Trophoblast cell (in vitro differentiated cells and primary cell): Measurements from ENCODE around the gene WIPF2.
A peak's percentile ranks its signal among the peaks of the same experiment; 100 is the strongest.

Experiments used
- DNase-seq, 2 donors: peaks; one replicate each; pipeline ENCODE4 v3.0.0-alpha.2; 2016
- H2AFZ ChIP-seq: 2 replicates; pipeline ENCODE4 v1.6.1; 2013; ENCODE audit warnings: low read length, moderate library complexity, mild to moderate bottlenecking; ENCODE audit not compliant: insufficient read depth, poor library complexity
- H2AK5ac ChIP-seq: 2 replicates; pipeline ENCODE4 v1.6.1; 2013; ENCODE audit warnings: mild to moderate bottlenecking, low read length
- H2BK120ac ChIP-seq: 2 replicates; pipeline ENCODE4 v1.6.1; 2013; ENCODE audit warnings: low read length, mild to moderate bottlenecking, moderate library complexity; ENCODE audit not compliant: insufficient read depth, poor library complexity
- H2BK12ac ChIP-seq: 2 replicates; pipeline ENCODE4 v1.6.1; 2013; ENCODE audit warnings: mild to moderate bottlenecking, low read length, moderate library complexity
- H2BK5ac ChIP-seq: 2 replicates; pipeline ENCODE4 v1.6.1; 2013; ENCODE audit warnings: low read length, low read depth, moderate library complexity, mild to moderate bottlenecking; ENCODE audit not compliant: poor library complexity
- H3K14ac ChIP-seq: 2 replicates; pipeline ENCODE4 v1.6.1; 2013; ENCODE audit warnings: mild to moderate bottlenecking, low read length
- H3K18ac ChIP-seq: 2 replicates; pipeline ENCODE4 v1.6.1; 2013; ENCODE audit warnings: mild to moderate bottlenecking, low read length
- H3K23ac ChIP-seq: 2 replicates; pipeline ENCODE4 v1.6.1; 2013; ENCODE audit warnings: low read length
- H3K27ac ChIP-seq: 2 replicates; pipeline ENCODE4 v1.5.1; 2013; ENCODE audit warnings: low read depth, mild to moderate bottlenecking, inconsistent platforms, low read length, moderate library complexity
- H3K27me3 ChIP-seq: 2 replicates; pipeline ENCODE4 v1.6.1; 2013; ENCODE audit warnings: inconsistent platforms, mild to moderate bottlenecking, low read length, moderate library complexity; ENCODE audit not compliant: insufficient read depth
- H3K36me3 ChIP-seq, 2 experiments: 1 replicate in 1 of 2; 2 replicates in 1 of 2; pipeline ENCODE4 v1.6.1; 2013; ENCODE audit warnings: low read length in 2 of 2, mild to moderate bottlenecking in 2 of 2, moderate library complexity in 1 of 2; ENCODE audit not compliant: insufficient read depth in 2 of 2, control insufficient read depth in 1 of 2
- H3K4ac ChIP-seq: 2 replicates; pipeline ENCODE4 v1.6.1; 2013; ENCODE audit warnings: low read depth, mild to moderate bottlenecking, low read length, moderate library complexity
- H3K4me1 ChIP-seq, 2 experiments: 1 replicate in 1 of 2; 2 replicates in 1 of 2; pipeline ENCODE4 v1.6.1; 2013; ENCODE audit warnings: low read length in 2 of 2, mild to moderate bottlenecking in 2 of 2, moderate library complexity in 1 of 2; ENCODE audit not compliant: insufficient read depth in 2 of 2, control insufficient read depth in 1 of 2
- H3K4me2 ChIP-seq: 2 replicates; pipeline ENCODE4 v1.6.1; 2013; ENCODE audit warnings: inconsistent platforms, mild to moderate bottlenecking, low read length, moderate library complexity
- H3K4me3 ChIP-seq: 2 replicates; pipeline ENCODE4 v1.5.1; 2013; ENCODE audit warnings: mild to moderate bottlenecking, low read depth, low read length, inconsistent platforms
- H3K79me1 ChIP-seq: one replicate; pipeline ENCODE4 v1.6.1; 2013; ENCODE audit warnings: low read length
- H3K79me2 ChIP-seq: 2 replicates; pipeline ENCODE4 v1.6.1; 2013; ENCODE audit warnings: low read length, mild to moderate bottlenecking; ENCODE audit not compliant: control insufficient read depth, insufficient read depth, poor library complexity
- H3K9ac ChIP-seq: 2 replicates; pipeline ENCODE4 v1.6.1; 2013; ENCODE audit warnings: mild to moderate bottlenecking, low read length
- H3K9me3 ChIP-seq: 2 replicates; pipeline ENCODE4 v1.6.1; 2013; ENCODE audit warnings: low read depth, mild to moderate bottlenecking, control low read depth, inconsistent platforms, low read length; ENCODE audit not compliant: insufficient read depth
- H4K12ac ChIP-seq: 2 replicates; pipeline ENCODE4 v1.6.1; 2013; ENCODE audit warnings: low read depth, mild to moderate bottlenecking, low read length, moderate library complexity
- H4K8ac ChIP-seq: 2 replicates; pipeline ENCODE4 v1.6.1; 2013; ENCODE audit warnings: low read depth, mild to moderate bottlenecking, low read length, moderate library complexity
- H4K91ac ChIP-seq: one replicate; pipeline ENCODE4 v1.6.1; 2013; ENCODE audit warnings: low read depth, mild to moderate bottlenecking, low read length, moderate library complexity
- WGBS: extraction: QIAGEN DNeasy Blood & Tissue Kit; methylation state at CpG from one replicate; pipeline ENCODE4 v1.1.7; 2013; ENCODE audit warnings: missing lambda C conversion rate; ENCODE audit not compliant: insufficient read length, insufficient coverage; ENCODE audit errors: extremely low coverage; 5-methylcytosine and 5-hydroxymethylcytosine counted together

The WIPF2 gene

GRCh38 chr17:40317880-40318829, 99.1 kb downstream of the WIPF2 start:
- H3K79me2 ChIP-seq = peaks cover 8% of the 10 kb centered on the region
- H3K27me3 ChIP-seq = no peaks in the 10 kb centered on the region
- H3K4ac ChIP-seq = peak overlapping the region; percentile 27
- peak overlapping the region; percentile 27 for H2BK12ac ChIP-seq
- peak overlapping the region; percentile 79 for H3K4me3 ChIP-seq
- H3K27ac ChIP-seq = peak overlapping the region; percentile 64
- H3K4me1 ChIP-seq = peaks cover 32 to 39% of the 10 kb centered on the region in 2 experiments
- H3K36me3 ChIP-seq = no peaks in the 10 kb centered on the region
- H4K8ac ChIP-seq = peak overlapping the region; percentile 79
- H3K79me1 ChIP-seq = peaks cover 14% of the 10 kb centered on the region
- H3K4me2 ChIP-seq = peak overlapping the region; percentile 87
- peak overlapping the region; percentile 12 for H2AK5ac ChIP-seq
- H3K23ac ChIP-seq = no peak overlapping the region
- H3K14ac ChIP-seq = peak overlapping the region; percentile 46
- DNase-seq = peak; percentile 93 to 95
- H4K12ac ChIP-seq = peak overlapping the region; percentile 43
- H2AFZ ChIP-seq = peak overlapping the region; percentile 42
- no CpG with 5 or more reads among the region's 70 CpGs for WGBS
- H3K9me3 ChIP-seq = peaks cover 1% of the 10 kb centered on the region
- peak overlapping the region; percentile 50 for H2BK5ac ChIP-seq
- H2BK120ac ChIP-seq = peak overlapping the region; percentile 69
- H3K9ac ChIP-seq = peak overlapping the region; percentile 76
- peak overlapping the region; percentile 66 for H4K91ac ChIP-seq
- peak overlapping the region; percentile 90 for H3K18ac ChIP-seq

GRCh38 chr17:40318830-40319391, 99.8 kb downstream of the WIPF2 start:
- DNase-seq = no peak

GRCh38 chr17:40319651-40320540, 100.8 kb downstream of the WIPF2 start:
- H3K4me1 ChIP-seq = peaks cover 32 to 42% of the 10 kb centered on the region in 2 experiments
- H3K4me3 ChIP-seq = no peak overlapping the region
- H3K79me1 ChIP-seq = peaks cover 14% of the 10 kb centered on the region
- no peak overlapping the region for H2AFZ ChIP-seq
- no peak overlapping the region for H2BK5ac ChIP-seq
- H3K18ac ChIP-seq = no peak overlapping the region
- DNase-seq = no peak
- H3K4me2 ChIP-seq = no peak overlapping the region
- H4K91ac ChIP-seq = no peak overlapping the region
- H3K14ac ChIP-seq = no peak overlapping the region
- H2BK12ac ChIP-seq = no peak overlapping the region
- WGBS = no CpG with 5 or more reads among the region's 11 CpGs
- no peaks in the 10 kb centered on the region for H3K36me3 ChIP-seq
- H3K27me3 ChIP-seq = no peaks in the 10 kb centered on the region
- no peaks in the 10 kb centered on the region for H3K9me3 ChIP-seq
- H3K79me2 ChIP-seq = peaks cover 8% of the 10 kb centered on the region
- H3K27ac ChIP-seq = no peak overlapping the region
- no peak overlapping the region for H2AK5ac ChIP-seq
- H2BK120ac ChIP-seq = no peak overlapping the region
- H3K9ac ChIP-seq = no peak overlapping the region
- no peak overlapping the region for H3K23ac ChIP-seq
- H4K8ac ChIP-seq = no peak overlapping the region
- H3K4ac ChIP-seq = no peak overlapping the region
- H4K12ac ChIP-seq = no peak overlapping the region

More at GRCh38 chr17:40318830-40319391, 99.8 kb downstream of the WIPF2 start:
- Histone ChIP-seq H4K12ac (no peak overlapping the region), H3K36me3 (no peaks in the 10 kb centered on the region), H3K27me3 (no peaks in the 10 kb centered on the region), H3K9me3 (peaks cover 1% of the 10 kb centered on the region), H3K4me1 (peaks cover 32 to 40% of the 10 kb centered on the region in 2 experiments), H3K18ac (peak overlapping the region; percentile 19), H3K79me2 (peaks cover 8% of the 10 kb centered on the region), H3K27ac (no peak overlapping the region), H2BK12ac (no peak overlapping the region), H3K23ac (no peak overlapping the region), H3K4me2 (peak overlapping the region; percentile 87), H2BK120ac (no peak overlapping the region), H3K4ac (peak overlapping the region; percentile 10), H2AK5ac (no peak overlapping the region), H4K8ac (no peak overlapping the region), H3K9ac (no peak overlapping the region), H3K79me1 (peaks cover 14% of the 10 kb centered on the region), H4K91ac (no peak overlapping the region), H3K4me3 (peak overlapping the region; percentile 79), H3K14ac (no peak overlapping the region), H2BK5ac (no peak overlapping the region), H2AFZ (no peak overlapping the region)
- no CpG with 5 or more reads among the region's 13 CpGs for WGBS
